ENCODE data around the gene LDAH. TPM values are rescaled to one million over a fixed set of nuclear protein-coding genes. Genes with fewer than 3 reads are reported as not detected.

Gene LDAH
- total RNA-seq, 1 donor from 2014 or later: 34.7 TPM

GRCh38 chr2:20635113-20635510, 187.8 kb downstream of the LDAH start:
- DNase-seq (ENCODE audit: low spot score): no peak
- Mint-ChIP-seq H3K27me3 (ENCODE audit: insufficient read depth) (no peaks in the 10 kb centered on the region), H3K36me3 (ENCODE audit: low read depth) (peaks cover 7% of the 10 kb centered on the region), H3K4me3 (no peak overlapping the region), H3K4me1 (ENCODE audit: low read depth) (no peaks in the 10 kb centered on the region), H3K27ac (no peak overlapping the region), H3K9me3 (no peaks in the 10 kb centered on the region)
- intact Hi-C loops (cut with micrococcal nuclease): loop anchor here (1.0 kb wide), 1 partner anchor 224 kb away; no protein-coding TSS in a partner anchor

GRCh38 chr2:20634507-20635112, 188.3 kb downstream of the LDAH start:
- H3K4me1 Mint-ChIP-seq (ENCODE audit: low read depth): no peaks in the 10 kb centered on the region
- H3K9me3 Mint-ChIP-seq: no peaks in the 10 kb centered on the region
- DNase-seq (ENCODE audit: low spot score): no peak
- intact Hi-C loops (cut with micrococcal nuclease): loop anchor here (1.0 kb wide), 1 partner anchor 223 kb away; no protein-coding TSS in a partner anchor
- H3K36me3 Mint-ChIP-seq (ENCODE audit: low read depth): peaks cover 6% of the 10 kb centered on the region
- no peaks in the 10 kb centered on the region for H3K27me3 Mint-ChIP-seq (ENCODE audit: insufficient read depth)
- H3K4me3 Mint-ChIP-seq: no peak overlapping the region
- no peak overlapping the region for H3K27ac Mint-ChIP-seq

Other genes starting within 250 kb of the LDAH start
- 9.1 and 10.2 TPM in 2 replicates for gene HS1BP3, start 172.0 kb downstream of the LDAH start, total RNA-seq
- gene GDF7, start 156.0 kb downstream of the LDAH start, total RNA-seq: 0.10 and 0.15 TPM in 2 replicates
- gene APOB, start 221.0 kb upstream of the LDAH start, total RNA-seq: not detected in 2 replicates

Data from activated T-helper 1 cell treated with anti-CD3 and anti-CD28 coated beads, Interleukin-12 subunit alpha, Interleukin-12 subunit beta, Interleukin-2, Interleukin-4 antibody, amounts not matched to agents 30 ng/mL and 10 ng/mL and 1 ng/mL, durations not matched to agents 14 hours and 24 hours and 36 hours (primary cell).